Stimulated activated memory B cell treated with anti-CD40 and anti-IgM and Interleukin-4, amounts not matched to agents 10 μg/mL and 1 μg/mL and 100 μg/mL, for 72 hours (primary cell): ENCODE results near the gene NDRG3.
A peak's percentile ranks its signal among the peaks of the same experiment; 100 is the strongest.

Experiments
- ATAC-seq: fragments of 150-1000 bp; cut with Tn5 transposase; 2 replicates; pipeline ENCODE4 v1.10.0; 2021
- H3K27ac Mint-ChIP-seq: one replicate; pipeline ENCODE4 v1.8.0; 2022; ENCODE audit warnings: mild to moderate bottlenecking, mixed read lengths
- H3K27me3 Mint-ChIP-seq: one replicate; pipeline ENCODE4 v1.8.0; 2022; ENCODE audit warnings: mixed read lengths
- H3K36me3 Mint-ChIP-seq: one replicate; pipeline ENCODE4 v1.8.0; 2022; ENCODE audit warnings: mixed read lengths
- H3K4me1 Mint-ChIP-seq: one replicate; pipeline ENCODE4 v1.8.0; 2022; ENCODE audit warnings: mixed read lengths
- H3K4me3 Mint-ChIP-seq: one replicate; pipeline ENCODE4 v1.8.0; 2022; ENCODE audit warnings: mild to moderate bottlenecking, moderate library complexity, mixed read lengths
- H3K9me3 Mint-ChIP-seq: one replicate; pipeline ENCODE4 v1.8.0; 2022; ENCODE audit warnings: mixed read lengths

Gene NDRG3

DNA sequence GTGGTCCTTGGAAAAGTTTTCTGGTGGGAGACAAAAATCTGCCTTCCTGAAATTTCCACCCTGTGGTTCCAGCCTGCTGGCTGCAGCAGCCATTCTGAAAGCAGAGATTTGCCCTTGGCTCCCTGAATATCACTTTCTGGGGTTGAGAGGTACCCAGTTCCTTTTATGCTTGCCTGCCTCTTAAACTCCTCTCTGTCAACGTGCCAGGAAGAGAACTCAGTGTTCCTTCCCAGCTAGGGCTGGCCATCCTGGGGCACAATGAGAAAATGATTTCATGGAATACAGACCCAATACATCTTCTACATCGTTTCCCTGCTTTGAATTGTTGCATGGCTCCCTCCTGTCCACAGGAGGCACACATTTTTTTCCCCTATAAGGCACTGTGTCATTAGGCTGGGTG lies 29.3 kb upstream of the NDRG3 start:
- Mint-ChIP-seq H3K27ac (peak overlapping the region; percentile 83), H3K4me3 (peak overlapping the region; percentile 63)

GRCh38 chr20:36773597-36774390 lies 27.9 kb upstream of the NDRG3 start, which contains the start of gene DSN1:
DSN1 (minus strand) TSS chr20:36773763; CDS start chr20:36771458, 2,305 bp downstream.
- H3K9me3 Mint-ChIP-seq = no peaks in the 10 kb centered on the region
- H3K36me3 Mint-ChIP-seq = no peaks in the 10 kb centered on the region
- peaks cover 46% of the 10 kb centered on the region for H3K4me1 Mint-ChIP-seq
- H3K4me3 Mint-ChIP-seq = peak within 1 kb of the TSS; percentile 83
- no peaks in the 10 kb centered on the region for H3K27me3 Mint-ChIP-seq
- H3K27ac Mint-ChIP-seq = peak within 1 kb of the TSS; percentile 83
- peak; percentile 93 for ATAC-seq

More for the DNA sequence above, 29.3 kb upstream of the NDRG3 start:
- H3K27me3 Mint-ChIP-seq = no peaks in the 10 kb centered on the region
- ATAC-seq = no peak
- H3K4me1 Mint-ChIP-seq = peaks cover 40% of the 10 kb centered on the region
- H3K9me3 Mint-ChIP-seq = no peaks in the 10 kb centered on the region
- no peaks in the 10 kb centered on the region for H3K36me3 Mint-ChIP-seq

- peaks cover 46% of the 10 kb centered on the region for H3K4me1 Mint-ChIP-seq
- peak; percentile 68 for ATAC-seq
- H3K9me3 Mint-ChIP-seq = no peaks in the 10 kb centered on the region
- H3K27me3 Mint-ChIP-seq = no peaks in the 10 kb centered on the region
- H3K27ac Mint-ChIP-seq = peak overlapping the region; percentile 83
- H3K36me3 Mint-ChIP-seq = no peaks in the 10 kb centered on the region
- H3K4me3 Mint-ChIP-seq = peak overlapping the region; percentile 83
Observed at GRCh38 chr20:36773107-36773596, 27.3 kb upstream of the NDRG3 start.

GRCh38 chr20:36770680-36771079 lies 24.8 kb upstream of the NDRG3 start:
- H3K27me3 Mint-ChIP-seq = no peaks in the 10 kb centered on the region
- H3K27ac Mint-ChIP-seq = no peak overlapping the region
- peaks cover 40% of the 10 kb centered on the region for H3K4me1 Mint-ChIP-seq
- ATAC-seq = no peak
- no peaks in the 10 kb centered on the region for H3K9me3 Mint-ChIP-seq
- no peaks in the 10 kb centered on the region for H3K36me3 Mint-ChIP-seq
- H3K4me3 Mint-ChIP-seq = no peak overlapping the region

DNA sequence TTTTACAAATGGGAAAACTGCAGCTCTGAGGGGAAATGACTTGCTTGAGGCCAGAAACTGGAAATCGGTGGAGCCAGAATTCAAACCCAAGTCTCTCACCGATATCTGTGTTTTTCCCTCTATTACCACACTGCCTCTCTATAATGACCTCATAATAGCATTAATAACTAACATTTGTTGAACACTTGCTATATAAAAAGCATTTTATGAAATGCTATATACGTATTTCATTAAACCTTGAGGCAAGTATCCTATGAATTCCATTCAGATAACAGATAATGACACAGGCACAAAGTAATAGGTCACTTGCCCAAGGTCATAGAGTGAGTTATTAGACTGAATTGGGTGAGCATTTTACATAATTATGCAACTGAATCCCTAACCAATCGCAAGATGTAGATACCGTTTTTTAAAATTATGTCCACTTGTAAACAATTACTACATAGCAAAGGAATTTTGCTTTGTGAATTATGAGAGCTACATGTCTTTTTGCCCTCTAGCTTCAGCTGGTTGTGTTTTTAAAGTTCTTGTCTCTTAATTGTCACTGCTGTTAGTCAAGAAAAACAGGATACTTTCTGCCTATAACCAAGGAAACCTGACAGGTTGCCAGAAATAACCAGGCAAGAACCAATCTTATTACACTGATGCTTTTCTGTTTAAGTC lies 23.0 kb upstream of the NDRG3 start:
- Mint-ChIP-seq H3K27ac (no peak overlapping the region), H3K4me1 (peaks cover 33% of the 10 kb centered on the region), H3K36me3 (no peaks in the 10 kb centered on the region), H3K27me3 (no peaks in the 10 kb centered on the region), H3K4me3 (no peak overlapping the region), H3K9me3 (no peaks in the 10 kb centered on the region)
- ATAC-seq = no peak

GRCh38 chr20:36761125-36761524 lies 15.2 kb upstream of the NDRG3 start:
- no peaks in the 10 kb centered on the region for H3K27me3 Mint-ChIP-seq
- H3K9me3 Mint-ChIP-seq = no peaks in the 10 kb centered on the region
- peaks cover 8% of the 10 kb centered on the region for H3K36me3 Mint-ChIP-seq
- H3K4me3 Mint-ChIP-seq = no peak overlapping the region
- H3K4me1 Mint-ChIP-seq = peaks cover 7% of the 10 kb centered on the region
- H3K27ac Mint-ChIP-seq = no peak overlapping the region
- no peak for ATAC-seq

DNA sequence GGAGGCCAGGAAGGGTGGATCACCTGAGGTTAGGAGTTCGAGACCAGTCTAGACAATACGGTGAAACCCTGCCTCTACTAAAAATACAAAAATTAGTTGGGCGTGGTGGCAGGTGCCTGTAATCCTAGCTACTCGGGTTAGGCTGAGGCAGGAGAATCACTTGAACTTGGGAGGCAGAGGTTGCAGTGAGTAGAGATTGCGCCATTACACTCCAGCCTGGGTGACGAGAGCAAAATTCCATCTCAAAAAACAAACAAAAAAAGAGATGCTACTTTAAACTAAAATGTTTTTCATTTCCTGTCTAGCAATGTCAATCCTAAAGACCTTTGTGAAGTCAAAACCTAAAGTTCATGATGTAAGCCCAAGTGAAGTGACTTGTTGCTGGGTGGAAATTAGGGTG lies 14.8 kb upstream of the NDRG3 start:
- Mint-ChIP-seq H3K9me3 (no peaks in the 10 kb centered on the region), H3K4me3 (no peak overlapping the region), H3K27me3 (no peaks in the 10 kb centered on the region), H3K36me3 (peaks cover 13% of the 10 kb centered on the region), H3K27ac (no peak overlapping the region), H3K4me1 (peaks cover 7% of the 10 kb centered on the region)
- no peak for ATAC-seq

- Mint-ChIP-seq H3K27me3 (no peaks in the 10 kb centered on the region), H3K4me1 (peaks cover 7% of the 10 kb centered on the region), H3K9me3 (no peaks in the 10 kb centered on the region), H3K27ac (peak overlapping the region; percentile 87), H3K36me3 (peaks cover 22% of the 10 kb centered on the region), H3K4me3 (no peak overlapping the region)
- ATAC-seq = no peak
Observed at GRCh38 chr20:36758276-36758675, 12.4 kb upstream of the NDRG3 start.

DNA sequence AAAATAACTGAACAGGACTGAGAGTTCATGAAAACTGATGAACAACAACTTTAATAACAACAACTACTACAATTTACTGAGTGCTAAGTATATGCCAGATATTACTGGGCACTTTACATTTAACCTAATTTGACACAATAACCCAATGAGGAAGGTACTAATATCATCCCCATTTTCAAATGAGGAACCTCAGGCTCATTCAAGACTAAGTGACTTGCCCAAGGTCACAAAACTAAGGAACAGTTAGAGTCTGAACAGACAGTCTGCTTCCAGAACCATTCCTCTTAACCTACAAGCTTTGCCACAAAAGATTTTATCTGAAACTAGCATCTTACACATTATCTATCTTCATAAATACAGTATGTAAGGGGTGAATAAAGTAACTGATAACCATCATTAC lies 10.6 kb upstream of the NDRG3 start:
- ATAC-seq = no peak
- no peaks in the 10 kb centered on the region for H3K9me3 Mint-ChIP-seq
- no peak overlapping the region for H3K4me3 Mint-ChIP-seq
- peaks cover 33% of the 10 kb centered on the region for H3K36me3 Mint-ChIP-seq
- H3K4me1 Mint-ChIP-seq = peaks cover 7% of the 10 kb centered on the region
- H3K27me3 Mint-ChIP-seq = no peaks in the 10 kb centered on the region
- H3K27ac Mint-ChIP-seq = peak overlapping the region; percentile 87

DNA sequence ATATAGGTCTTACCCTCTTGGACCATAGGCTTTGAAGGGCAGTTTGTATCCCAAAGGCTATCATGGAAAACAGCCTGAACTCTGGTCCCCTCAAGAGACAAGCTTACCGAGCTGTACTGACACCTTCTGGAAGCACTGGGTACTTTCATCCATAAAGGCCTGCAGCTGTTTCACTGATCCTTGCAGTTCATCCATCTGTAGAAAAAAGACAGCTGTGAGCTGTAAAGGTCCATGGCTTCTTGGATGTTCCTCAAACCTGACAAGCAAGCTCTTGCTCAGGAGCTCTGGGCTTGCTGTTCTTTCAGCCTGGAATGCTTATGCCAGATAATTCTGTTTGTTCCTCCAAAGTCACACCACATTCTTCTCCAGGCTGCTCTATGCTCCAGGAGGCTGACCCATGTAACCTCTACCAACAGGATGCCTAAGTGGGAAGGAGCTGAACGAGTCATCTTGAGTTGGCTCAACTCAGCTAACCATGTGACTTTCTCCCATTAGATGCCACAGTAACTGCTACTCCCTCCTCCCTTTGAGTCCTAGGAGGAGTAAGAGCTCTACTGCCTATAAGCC lies 8.8 kb upstream of the NDRG3 start:
- peak; percentile 45 for ATAC-seq
- H3K4me3 Mint-ChIP-seq = no peak overlapping the region
- peaks cover 7% of the 10 kb centered on the region for H3K4me1 Mint-ChIP-seq
- H3K36me3 Mint-ChIP-seq = peaks cover 33% of the 10 kb centered on the region
- H3K9me3 Mint-ChIP-seq = no peaks in the 10 kb centered on the region
- no peak overlapping the region for H3K27ac Mint-ChIP-seq
- no peaks in the 10 kb centered on the region for H3K27me3 Mint-ChIP-seq

GRCh38 chr20:36752582-36752981 lies 6.7 kb upstream of the NDRG3 start:
- no peak overlapping the region for H3K27ac Mint-ChIP-seq
- H3K9me3 Mint-ChIP-seq = no peaks in the 10 kb centered on the region
- peaks cover 4% of the 10 kb centered on the region for H3K4me1 Mint-ChIP-seq
- peaks cover 30% of the 10 kb centered on the region for H3K36me3 Mint-ChIP-seq
- no peak for ATAC-seq
- H3K27me3 Mint-ChIP-seq = no peaks in the 10 kb centered on the region
- no peak overlapping the region for H3K4me3 Mint-ChIP-seq

GRCh38 chr20:36745234-36745926 lies 510 bp downstream of the NDRG3 start:
- Mint-ChIP-seq H3K9me3 (no peaks in the 10 kb centered on the region), H3K4me3 (peak overlapping the region; percentile 87), H3K27me3 (no peaks in the 10 kb centered on the region), H3K4me1 (peaks cover 34% of the 10 kb centered on the region), H3K36me3 (no peaks in the 10 kb centered on the region), H3K27ac (peak overlapping the region; percentile 90)
- ATAC-seq = peak; percentile 73

DNA sequence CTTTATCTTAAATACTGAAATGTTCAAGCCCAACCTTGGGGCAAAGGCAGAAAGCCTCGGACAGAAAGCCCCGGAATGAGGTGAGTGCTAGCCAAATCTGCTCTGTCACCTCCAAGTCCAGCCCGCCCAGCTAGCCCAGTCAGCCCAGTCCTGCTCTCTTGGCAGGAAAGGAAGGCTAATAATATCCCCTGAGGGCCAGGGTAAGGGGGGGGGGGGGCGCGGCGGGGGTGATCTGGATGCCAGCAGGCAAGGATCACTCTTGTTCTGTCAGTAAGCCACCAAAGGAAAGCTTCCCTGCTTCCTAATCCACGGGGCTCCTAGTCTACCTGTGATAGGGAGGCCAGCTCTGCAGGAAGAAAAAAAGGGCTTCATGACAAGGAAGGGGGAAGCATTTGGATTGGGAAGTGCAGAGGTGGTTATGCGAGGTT lies 1.1 kb downstream of the NDRG3 start:
- Mint-ChIP-seq H3K4me3 (peak overlapping the region; percentile 87), H3K27ac (peak overlapping the region; percentile 90), H3K27me3 (no peaks in the 10 kb centered on the region), H3K4me1 (peaks cover 34% of the 10 kb centered on the region), H3K9me3 (no peaks in the 10 kb centered on the region), H3K36me3 (no peaks in the 10 kb centered on the region)
- no peak for ATAC-seq

DNA sequence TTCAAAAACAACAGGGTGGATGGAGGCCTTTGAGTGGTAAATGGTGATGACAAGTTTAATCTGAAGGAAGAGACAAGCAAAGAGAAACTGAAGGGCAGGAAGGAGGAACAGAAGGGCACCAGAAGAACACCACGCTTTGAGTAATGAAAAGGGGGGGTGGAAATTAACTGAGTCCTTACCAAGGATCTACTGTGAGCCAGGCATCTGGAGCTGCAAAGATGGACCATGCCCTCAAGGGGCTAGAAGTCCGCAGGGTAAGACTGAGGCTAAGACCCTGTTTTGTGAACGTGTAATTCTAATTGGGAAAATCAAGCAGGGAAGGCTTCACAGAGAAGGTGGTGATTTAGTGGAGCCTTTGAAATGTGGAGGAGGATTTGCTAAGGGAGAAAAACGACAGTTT lies 1.6 kb downstream of the NDRG3 start:
- Mint-ChIP-seq H3K4me1 (peaks cover 34% of the 10 kb centered on the region), H3K9me3 (no peaks in the 10 kb centered on the region), H3K27me3 (no peaks in the 10 kb centered on the region), H3K36me3 (no peaks in the 10 kb centered on the region), H3K27ac (no peak overlapping the region), H3K4me3 (peak overlapping the region; percentile 61)
- no peak for ATAC-seq

GRCh38 chr20:36742558-36742957 lies 3.3 kb downstream of the NDRG3 start:
- no peak overlapping the region for H3K4me3 Mint-ChIP-seq
- H3K9me3 Mint-ChIP-seq = no peaks in the 10 kb centered on the region
- no peak for ATAC-seq
- H3K4me1 Mint-ChIP-seq = peaks cover 34% of the 10 kb centered on the region
- peak overlapping the region; percentile 21 for H3K27ac Mint-ChIP-seq
- no peaks in the 10 kb centered on the region for H3K36me3 Mint-ChIP-seq
- no peaks in the 10 kb centered on the region for H3K27me3 Mint-ChIP-seq
